Neuronal stem cell (in vitro differentiated cells): ENCODE results near the gene HHIPL1.

Experiments used
- DNase-seq: peaks from one replicate; pipeline ENCODE4 v3.0.0-alpha.2; 2013; ENCODE audit warnings: low spot score
- H2AFZ ChIP-seq: one replicate; pipeline ENCODE4 v1.6.1; 2013; ENCODE audit warnings: mild to moderate bottlenecking, low read length, inconsistent platforms
- H2AK5ac ChIP-seq: 2 replicates; pipeline ENCODE4 v1.6.1; 2013; ENCODE audit warnings: low read depth, mild to moderate bottlenecking, inconsistent platforms, low read length, moderate library complexity, mixed read lengths
- H2BK120ac ChIP-seq: 2 replicates; pipeline ENCODE4 v1.6.1; 2013; ENCODE audit warnings: low read depth, mild to moderate bottlenecking, inconsistent platforms, low read length, moderate library complexity, mixed read lengths
- H2BK12ac ChIP-seq: one replicate; pipeline ENCODE4 v1.6.1; 2013; ENCODE audit warnings: low read length, inconsistent platforms
- H2BK15ac ChIP-seq: 2 replicates; pipeline ENCODE4 v1.6.1; 2013; ENCODE audit warnings: mild to moderate bottlenecking, low read length, inconsistent platforms, mixed read lengths
- H2BK5ac ChIP-seq: one replicate; pipeline ENCODE4 v1.6.1; 2013; ENCODE audit warnings: inconsistent platforms, mild to moderate bottlenecking, low read length, moderate library complexity
- H3K14ac ChIP-seq: one replicate; pipeline ENCODE4 v1.6.1; 2013; ENCODE audit warnings: low read length, inconsistent platforms
- H3K18ac ChIP-seq: 2 replicates; pipeline ENCODE4 v1.6.1; 2013; ENCODE audit warnings: low read length, inconsistent platforms
- H3K23ac ChIP-seq: 2 replicates; pipeline ENCODE4 v1.6.1; 2013; ENCODE audit warnings: low read depth, mild to moderate bottlenecking, mixed read lengths, low read length, inconsistent platforms; ENCODE audit not compliant: poor library complexity
- H3K27ac ChIP-seq: replicated peaks from 3 replicates; pipeline ENCODE4 v1.5.1; 2013; ENCODE audit warnings: low read length, inconsistent platforms
- H3K27me3 ChIP-seq, 3 experiments: 2 replicates each; pipeline ENCODE4 v1.6.1; 2013; ENCODE audit warnings: low read length in 3 of 3, mild to moderate bottlenecking in 2 of 3, inconsistent platforms in 1 of 3, low read depth in 1 of 3, mixed read lengths in 1 of 3, moderate library complexity in 1 of 3; ENCODE audit not compliant: control insufficient read depth in 3 of 3, insufficient read depth in 3 of 3
- H3K36me3 ChIP-seq, 2 donors: replicated peaks in 1 of 2; 2 replicates each; pipeline ENCODE4 v1.6.1; 2013; ENCODE audit warnings: low read length in 2 of 2; ENCODE audit not compliant: control insufficient read depth in 2 of 2, insufficient read depth in 2 of 2
- H3K4ac ChIP-seq: 2 replicates; pipeline ENCODE4 v1.6.1; 2013; ENCODE audit warnings: inconsistent platforms, mild to moderate bottlenecking, low read length, moderate library complexity
- H3K4me1 ChIP-seq, 2 donors: 1 replicate in 1 of 2; 2 replicates in 1 of 2; pipeline ENCODE4 v1.6.1; 2013; ENCODE audit warnings: low read length in 2 of 2, low read depth in 1 of 2; ENCODE audit not compliant: control insufficient read depth in 2 of 2, insufficient read depth in 1 of 2
- H3K4me2 ChIP-seq: one replicate; pipeline ENCODE4 v1.6.1; 2013; ENCODE audit warnings: mild to moderate bottlenecking, low read length, inconsistent platforms; ENCODE audit not compliant: insufficient read depth, poor library complexity, severe bottlenecking
- H3K4me3 ChIP-seq, 2 donors: 2 replicates each; pipeline ENCODE4 v1.5.1; 2013; ENCODE audit warnings: low read length in 2 of 2, mild to moderate bottlenecking in 2 of 2, inconsistent platforms in 1 of 2, moderate library complexity in 1 of 2
- H3K79me1 ChIP-seq: one replicate; pipeline ENCODE4 v1.6.1; 2013; ENCODE audit warnings: low read depth, mild to moderate bottlenecking, inconsistent platforms, low read length, moderate library complexity
- H3K9ac ChIP-seq: one replicate; pipeline ENCODE4 v1.6.1; 2013; ENCODE audit warnings: mild to moderate bottlenecking, low read depth, low read length, inconsistent platforms; ENCODE audit not compliant: poor library complexity
- H3K9me3 ChIP-seq, 2 donors: replicated peaks in 1 of 2; 2 replicates each; pipeline versions ENCODE3 to v1.6.1; 2013; ENCODE audit warnings: low read length in 2 of 2, mild to moderate bottlenecking in 2 of 2, inconsistent platforms in 1 of 2, low read depth in 1 of 2, mixed read lengths in 1 of 2, moderate library complexity in 1 of 2; ENCODE audit not compliant: control insufficient read depth in 2 of 2, insufficient read depth in 1 of 2
- H4K8ac ChIP-seq: one replicate; pipeline ENCODE4 v1.6.1; 2013; ENCODE audit warnings: low read depth, mild to moderate bottlenecking, inconsistent platforms, low read length, moderate library complexity
- H4K91ac ChIP-seq: one replicate; pipeline ENCODE4 v1.6.1; 2013; ENCODE audit warnings: low read length, low read depth, mild to moderate bottlenecking, inconsistent platforms; ENCODE audit not compliant: poor library complexity
- WGBS, 2 donors: extraction: QIAGEN DNeasy Blood & Tissue Kit; methylation state at CpG; one replicate each; pipeline ENCODE4 v1.1.7; 2013; ENCODE audit warnings: missing lambda C conversion rate in 2 of 2, mixed read lengths in 1 of 2; ENCODE audit not compliant: insufficient read length in 2 of 2, insufficient replicate concordance in 1 of 2; ENCODE audit errors: extremely low coverage in 2 of 2; 5-methylcytosine and 5-hydroxymethylcytosine counted together

Gene HHIPL1

DNA sequence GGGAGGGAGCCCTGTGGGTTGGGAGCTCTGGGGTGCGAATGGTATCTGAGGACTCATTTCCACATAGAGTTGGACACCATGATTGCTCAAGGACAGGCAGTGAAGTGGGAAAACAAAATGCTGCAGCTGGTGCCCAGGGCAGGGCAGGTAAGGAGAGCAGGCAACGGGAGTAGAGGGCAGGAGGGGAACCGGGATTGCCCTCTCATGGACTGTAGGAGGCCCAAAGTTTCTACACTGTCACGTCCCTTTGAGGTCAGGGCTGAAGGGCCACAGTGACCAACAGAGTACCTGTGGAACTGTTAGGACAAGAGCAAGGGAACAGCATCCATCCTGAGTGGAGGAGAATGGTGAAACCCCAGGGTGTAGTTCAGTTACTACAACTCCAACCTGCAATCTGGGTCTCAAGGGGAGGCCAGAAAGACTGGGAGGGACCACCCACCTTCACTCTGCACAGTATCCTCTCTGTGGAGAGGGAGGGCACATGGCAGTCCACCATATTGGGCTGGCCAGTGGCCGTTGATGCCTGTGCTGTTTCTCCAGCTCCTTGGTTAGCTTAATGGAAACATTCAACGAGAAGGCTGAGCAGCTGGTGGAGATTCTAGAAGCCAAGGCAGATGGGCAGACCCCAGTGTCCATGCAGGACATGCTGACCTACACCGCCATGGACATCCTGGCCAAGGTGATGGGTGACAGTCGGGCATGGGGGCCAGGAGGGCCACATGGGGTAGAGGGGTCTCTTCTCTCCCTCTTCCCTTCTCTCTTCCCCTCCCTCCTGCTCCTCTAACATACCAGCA lies 61.4 kb downstream of the HHIPL1 start:
- Histone ChIP-seq H3K4ac (no peak overlapping the region), H3K9me3 (peaks cover 20 to 40% of the 10 kb centered on the region in 2 donors), H2AFZ (no peak overlapping the region), H3K23ac (no peak overlapping the region), H2BK15ac (no peak overlapping the region), H3K4me3 (peak overlapping the region in 1 of 2 donors; percentile 32), H3K4me1 (no peaks in the 10 kb centered on the region), H3K27me3 (no peaks in the 10 kb centered on the region), H3K36me3 (peaks cover 0 to 8% of the 10 kb centered on the region in 2 donors), H3K9ac (no peak overlapping the region), H3K79me1 (peaks cover 1% of the 10 kb centered on the region), H2BK12ac (no peak overlapping the region), H2AK5ac (no peak overlapping the region), H4K8ac (no peak overlapping the region), H4K91ac (no peak overlapping the region), H3K4me2 (no peak overlapping the region), H3K18ac (no peak overlapping the region), H3K27ac (no peak overlapping the region), H2BK5ac (no peak overlapping the region), H3K14ac (no peak overlapping the region), H2BK120ac (no peak overlapping the region)
- WGBS, 2 donors, result no CpG with 5 or more reads among the region's 8 CpGs
- no peak for DNase-seq

DNA sequence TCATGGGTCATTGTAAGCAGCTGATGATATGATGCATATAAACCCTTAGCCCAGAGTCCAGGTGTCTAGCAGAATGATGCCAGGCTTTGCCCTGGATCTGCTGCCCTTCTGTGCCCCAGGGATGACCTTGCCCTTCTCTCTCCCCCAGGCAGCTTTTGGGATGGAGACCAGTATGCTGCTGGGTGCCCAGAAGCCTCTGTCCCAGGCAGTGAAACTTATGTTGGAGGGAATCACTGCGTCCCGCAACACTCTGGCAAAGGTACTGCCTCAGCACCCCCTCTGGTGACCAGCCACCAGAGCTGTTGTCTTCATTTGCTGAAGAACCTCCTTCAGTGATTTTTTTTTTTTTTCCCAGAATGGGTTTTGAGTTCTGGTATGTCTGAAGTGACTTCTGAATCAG lies 62.5 kb downstream of the HHIPL1 start:
- no peak overlapping the region for H2AK5ac ChIP-seq
- H2AFZ ChIP-seq, result no peak overlapping the region
- no peak overlapping the region for H3K4ac ChIP-seq
- H3K27me3 ChIP-seq, result no peaks in the 10 kb centered on the region
- no CpG with 5 or more reads among the region's 2 CpGs for WGBS, 2 donors
- no peak overlapping the region for H3K14ac ChIP-seq
- H4K8ac ChIP-seq, result no peak overlapping the region
- no peak for DNase-seq
- H3K9me3 ChIP-seq, result peaks cover 20 to 41% of the 10 kb centered on the region in 2 donors
- no peak overlapping the region for H2BK12ac ChIP-seq
- H3K36me3 ChIP-seq, result peaks cover 0 to 8% of the 10 kb centered on the region in 2 donors
- H3K23ac ChIP-seq, result no peak overlapping the region
- H2BK120ac ChIP-seq, result no peak overlapping the region
- no peak overlapping the region for H3K4me3 ChIP-seq
- H4K91ac ChIP-seq, result no peak overlapping the region
- H3K4me1 ChIP-seq, result no peaks in the 10 kb centered on the region
- no peak overlapping the region for H2BK15ac ChIP-seq
- H3K4me2 ChIP-seq, result no peak overlapping the region
- H2BK5ac ChIP-seq, result no peak overlapping the region
- H3K9ac ChIP-seq, result no peak overlapping the region
- H3K27ac ChIP-seq, result no peak overlapping the region
- peaks cover 1% of the 10 kb centered on the region for H3K79me1 ChIP-seq
- no peak overlapping the region for H3K18ac ChIP-seq

DNA sequence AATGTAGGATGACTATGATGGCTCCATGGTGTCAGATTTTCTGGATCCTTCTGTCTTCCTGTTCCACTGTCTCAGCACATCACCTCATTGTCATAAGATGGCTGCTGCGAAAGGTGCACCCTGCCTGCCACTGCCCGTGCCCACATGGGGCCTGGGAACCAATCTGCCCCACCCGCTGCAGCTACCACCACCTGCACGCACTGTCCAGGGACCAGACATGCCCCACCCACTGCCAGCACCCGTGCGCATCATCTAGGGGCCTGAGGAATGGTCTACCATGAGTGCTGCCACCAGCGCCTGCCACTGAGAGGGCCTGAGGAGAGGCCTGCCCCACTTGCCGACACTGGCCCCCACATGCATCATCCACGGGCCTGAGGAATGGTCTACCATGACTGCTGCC lies 63.0 kb downstream of the HHIPL1 start:
- Histone ChIP-seq H2BK15ac (no peak overlapping the region), H3K4me1 (no peaks in the 10 kb centered on the region), H3K4me2 (no peak overlapping the region), H3K14ac (no peak overlapping the region), H2BK120ac (no peak overlapping the region), H3K4me3 (no peak overlapping the region), H3K18ac (no peak overlapping the region), H4K91ac (no peak overlapping the region), H3K36me3 (peaks cover 0 to 8% of the 10 kb centered on the region in 2 donors), H3K4ac (no peak overlapping the region), H3K27me3 (no peaks in the 10 kb centered on the region), H2AFZ (no peak overlapping the region), H3K79me1 (peaks cover 1% of the 10 kb centered on the region), H3K9me3 (peaks cover 20 to 39% of the 10 kb centered on the region in 2 donors), H2BK5ac (no peak overlapping the region), H3K27ac (no peak overlapping the region), H3K23ac (no peak overlapping the region), H2AK5ac (no peak overlapping the region), H3K9ac (no peak overlapping the region), H2BK12ac (no peak overlapping the region), H4K8ac (no peak overlapping the region)
- no CpG with 5 or more reads among the region's 9 CpGs for WGBS, 2 donors
- DNase-seq, result no peak

DNA sequence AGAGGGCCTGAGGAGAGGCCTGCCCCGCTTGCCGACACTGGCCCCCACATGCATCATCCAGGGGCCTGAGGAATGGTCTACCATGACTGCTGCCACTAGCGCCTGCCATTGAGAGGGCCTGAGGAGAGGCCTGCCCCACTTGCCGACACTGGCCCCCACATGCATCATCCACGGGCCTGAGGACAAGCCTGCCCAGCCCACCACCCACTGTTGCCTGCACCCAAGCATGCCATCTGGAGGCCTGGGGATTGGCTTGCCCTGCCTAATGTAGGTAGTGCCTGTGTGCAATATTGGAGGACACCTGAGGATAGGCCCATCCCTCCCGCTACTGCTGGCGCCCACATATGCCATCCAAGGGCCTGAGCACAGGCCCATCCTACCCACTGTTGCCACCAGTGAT lies 63.5 kb downstream of the HHIPL1 start:
- WGBS, 2 donors, result no CpG with 5 or more reads among the region's 7 CpGs

More for the DNA sequence above, 63.5 kb downstream of the HHIPL1 start:
- Histone ChIP-seq H3K4me3 (no peak overlapping the region), H3K4me1 (no peaks in the 10 kb centered on the region), H3K36me3 (peaks cover 0 to 8% of the 10 kb centered on the region in 2 donors), H3K14ac (no peak overlapping the region), H3K9ac (no peak overlapping the region), H4K8ac (no peak overlapping the region), H3K27me3 (no peaks in the 10 kb centered on the region), H2BK120ac (no peak overlapping the region), H4K91ac (no peak overlapping the region), H3K18ac (no peak overlapping the region), H3K4me2 (no peak overlapping the region), H2BK5ac (no peak overlapping the region), H2AFZ (no peak overlapping the region), H2AK5ac (no peak overlapping the region), H3K4ac (no peak overlapping the region), H3K23ac (peak overlapping the region; percentile 57), H2BK12ac (no peak overlapping the region), H3K27ac (no peak overlapping the region), H3K79me1 (peaks cover 1% of the 10 kb centered on the region), H2BK15ac (no peak overlapping the region), H3K9me3 (peaks cover 14 to 34% of the 10 kb centered on the region in 2 donors)
- no peak for DNase-seq
